ENCODE data around the gene TTC28.

GRCh38 chr22:28581016-28581415 is 98.6 kb downstream of the TTC28 start:
- TF ChIP-seq CTCF (IDR thresholded peaks at IDR 0.05) (no peak), EZH2 (IDR thresholded peaks at IDR 0.05) (no peak)
